HG03045 (cell line): ENCODE data around the gene MDGA2.
"Not testable (repeated sequence)": the region's sequence is repeated elsewhere in the genome, so short reads cannot be mapped to it uniquely, and the experiment has no call there.

Experiments
- ATAC-seq: cut with Tn5 transposase; IDR thresholded peaks from one replicate; pipeline ENCODE4 v1.9.1; 2021; ENCODE audit warnings: mild to moderate bottlenecking, moderate library complexity; ENCODE audit not compliant: unreplicated experiment

The MDGA2 gene

DNA sequence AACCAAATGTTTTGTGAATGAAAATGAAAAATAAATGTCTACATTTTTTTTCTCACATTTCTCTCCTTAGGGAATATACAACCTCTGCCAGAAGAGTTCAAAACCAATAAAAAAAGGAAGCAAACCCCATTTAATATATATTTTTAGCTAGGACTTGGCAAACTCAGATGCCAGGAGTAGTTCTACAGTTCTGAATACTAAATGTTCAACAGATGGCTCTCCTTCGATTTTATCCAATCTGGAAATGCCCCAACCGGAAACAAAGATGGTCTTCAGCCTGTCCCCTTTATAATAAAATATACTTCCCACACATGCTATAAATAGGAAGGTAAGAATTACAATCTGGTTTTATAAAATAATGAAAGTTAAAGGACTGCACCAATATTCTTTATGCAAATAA is 330.4 kb downstream of the MDGA2 start:
- ATAC-seq: no peak

DNA sequence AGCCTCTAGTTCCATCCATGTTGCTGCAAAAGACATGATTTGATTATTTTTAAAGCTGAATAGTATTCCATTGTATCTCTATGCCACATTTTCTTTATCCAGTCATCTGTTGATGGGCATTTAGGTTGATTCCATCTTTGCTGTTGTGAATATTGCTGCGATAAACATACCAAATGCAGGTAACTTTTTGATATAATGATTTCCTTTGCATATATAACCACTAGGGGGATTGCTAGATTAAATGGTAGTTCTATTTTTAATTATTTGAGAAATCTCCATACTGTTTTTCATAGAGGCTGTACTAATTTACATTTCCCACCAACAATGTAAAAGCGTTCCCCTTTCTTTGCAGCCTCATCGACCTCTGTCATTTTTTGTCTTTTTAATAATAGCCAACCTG is 342.5 kb downstream of the MDGA2 start:
- ATAC-seq: no peak

GRCh38 chr14:47332106-47332505 is 343.3 kb downstream of the MDGA2 start:
- ATAC-seq: no peak

GRCh38 chr14:47328376-47328775 is 347.0 kb downstream of the MDGA2 start:
- no peak for ATAC-seq

- ATAC-seq: no peak
Measured at GRCh38 chr14:47327336-47327735, 348.1 kb downstream of the MDGA2 start.

GRCh38 chr14:47322751-47323150 is 352.7 kb downstream of the MDGA2 start:
- ATAC-seq: no peak

DNA sequence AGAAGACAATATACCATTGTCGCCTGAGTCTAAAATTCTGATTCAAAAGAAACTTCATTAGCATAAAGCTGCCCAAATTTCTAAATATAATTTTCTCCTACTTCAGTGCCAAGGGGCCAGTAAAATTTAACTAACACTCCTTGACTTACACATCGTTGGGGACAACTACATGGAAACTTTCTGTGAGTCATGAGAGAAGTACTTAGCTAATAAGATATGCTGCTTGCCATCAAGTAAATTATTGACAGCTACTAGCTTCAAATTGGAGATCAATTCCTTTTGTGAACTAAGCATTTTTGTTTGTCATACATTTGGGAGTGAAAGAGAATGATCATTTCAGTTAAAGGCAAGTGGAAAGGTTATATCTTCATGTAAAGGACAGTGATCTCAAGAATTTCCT is 373.3 kb downstream of the MDGA2 start:
- ATAC-seq: no peak

DNA sequence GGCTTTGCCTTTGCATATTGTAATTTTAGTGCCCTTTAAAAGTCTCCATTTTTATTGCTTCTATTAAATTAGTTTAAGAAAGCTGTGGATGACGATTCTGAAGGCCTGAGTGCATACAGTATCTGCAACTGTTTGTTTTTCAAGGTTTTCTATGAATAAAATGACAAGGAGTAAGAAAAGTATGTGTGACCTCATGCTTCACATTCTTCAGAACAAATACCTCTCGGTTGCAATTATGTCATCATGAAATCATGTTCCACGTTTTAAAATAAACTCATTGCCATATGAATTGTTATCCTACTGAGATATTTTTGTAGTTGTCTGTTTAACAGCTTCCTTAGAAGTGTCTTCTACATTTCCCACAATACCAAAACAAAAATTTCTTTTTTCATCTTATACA is 374.6 kb downstream of the MDGA2 start:
- ATAC-seq: no peak

DNA sequence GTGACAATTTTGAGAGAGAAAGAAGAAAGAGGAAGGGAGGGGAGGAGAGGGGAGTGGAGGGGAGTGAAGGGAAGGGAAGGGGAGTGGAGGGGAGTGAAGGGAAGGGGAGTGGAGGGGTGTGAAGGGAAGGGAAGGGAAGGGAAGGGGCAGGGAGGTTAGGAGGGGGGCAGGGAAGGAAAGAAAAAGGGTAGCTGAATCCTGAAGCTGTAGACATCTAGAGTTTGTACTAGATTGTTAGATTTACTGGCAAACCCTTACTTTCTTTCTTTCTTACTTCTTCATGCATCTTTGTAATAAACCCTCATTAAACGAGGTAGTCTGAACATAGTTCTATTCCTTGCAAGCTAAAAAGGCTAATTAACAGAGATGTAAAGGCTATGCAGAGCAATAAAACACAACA is 378.0 kb downstream of the MDGA2 start:
- no peak for ATAC-seq

DNA sequence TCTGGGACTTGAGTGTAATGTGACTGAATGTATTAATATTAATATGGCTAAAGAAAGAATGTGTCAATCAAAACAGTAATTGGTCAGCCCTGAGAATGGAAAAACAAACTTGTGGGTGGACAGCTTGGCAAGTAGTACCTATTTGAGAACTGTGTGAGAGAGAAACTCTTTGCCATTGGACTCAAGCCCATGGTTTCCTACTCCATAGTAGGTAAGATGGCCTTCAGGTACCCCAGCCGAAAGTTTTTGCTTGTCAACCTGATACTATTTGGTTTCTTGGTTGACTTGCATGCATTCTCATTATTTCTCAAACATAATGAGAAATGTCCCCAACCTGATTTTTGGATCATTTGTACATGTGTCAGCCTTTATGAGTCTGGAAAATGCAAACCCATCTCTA is 391.1 kb downstream of the MDGA2 start:
- ATAC-seq: no peak

DNA sequence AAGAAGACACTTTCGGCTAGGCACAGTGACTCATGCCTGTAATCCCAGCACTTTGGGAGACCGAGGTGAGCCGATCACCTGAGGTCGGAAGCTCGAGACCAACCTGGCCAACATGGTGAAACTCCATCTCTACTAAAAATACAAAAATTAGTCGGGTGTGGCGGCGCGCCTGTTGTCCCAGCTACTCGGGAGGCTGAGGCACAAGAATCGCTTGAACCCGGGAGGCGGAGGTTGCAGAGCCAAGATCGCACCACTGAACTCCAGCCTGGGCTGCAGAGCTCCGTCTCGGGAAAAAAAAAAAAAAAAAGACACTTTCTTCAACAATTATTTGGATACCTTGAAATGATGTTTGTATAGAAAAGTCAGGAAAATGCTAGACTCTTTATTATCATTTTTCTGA is 393.6 kb downstream of the MDGA2 start:
- not testable (repeated sequence) for ATAC-seq

- peak; percentile 73 for ATAC-seq
Measured at GRCh38 chr14:47278233-47278842, 397.1 kb downstream of the MDGA2 start.

DNA sequence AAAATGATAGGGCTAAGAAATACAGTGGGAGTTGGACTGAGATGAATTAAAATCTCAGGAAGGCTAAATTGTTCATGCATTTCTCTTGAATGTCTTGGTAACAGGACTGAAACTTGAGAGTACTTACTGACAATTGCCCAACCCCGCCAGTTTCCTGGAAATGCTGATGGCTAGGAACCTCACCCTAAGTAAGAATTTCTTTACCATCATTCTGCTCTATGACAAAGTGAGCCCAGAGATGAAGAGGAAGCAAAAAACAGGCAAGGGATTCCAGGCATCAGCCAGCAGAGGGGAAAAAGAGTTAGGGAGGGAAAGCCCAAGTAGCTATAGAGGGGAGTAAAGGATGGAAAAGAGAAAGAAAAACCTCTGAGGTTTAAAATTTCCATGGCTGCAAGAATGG is 397.7 kb downstream of the MDGA2 start:
- ATAC-seq: no peak

GRCh38 chr14:47276931-47277330 is 398.5 kb downstream of the MDGA2 start:
- ATAC-seq: no peak

- ATAC-seq: no peak
Measured at GRCh38 chr14:47273939-47274338, 401.5 kb downstream of the MDGA2 start.

- ATAC-seq: no peak
Measured at GRCh38 chr14:47270715-47271114, 404.7 kb downstream of the MDGA2 start.

GRCh38 chr14:47269756-47270492 is 405.5 kb downstream of the MDGA2 start:
- ATAC-seq: no peak

DNA sequence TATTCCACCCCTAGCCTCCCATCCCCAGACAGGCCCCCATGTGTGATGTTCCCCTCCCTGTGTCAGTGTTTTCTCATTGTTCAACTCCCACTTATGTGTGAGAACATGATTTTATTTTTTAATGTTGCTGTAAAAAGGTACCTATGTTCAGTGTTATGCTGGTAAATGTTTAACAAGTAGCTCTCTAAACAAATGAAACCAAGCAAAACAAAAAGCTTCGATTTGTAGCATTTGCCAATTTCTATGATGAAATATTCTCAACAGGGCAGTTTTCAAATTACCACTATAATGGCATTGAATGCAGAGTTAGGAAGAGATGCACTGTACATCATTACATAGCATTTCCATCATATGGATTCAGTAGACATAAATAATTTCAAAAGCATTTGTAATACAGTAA is 410.6 kb downstream of the MDGA2 start:
- ATAC-seq: no peak

- ATAC-seq: no peak
Measured at GRCh38 chr14:47262801-47263200, 412.6 kb downstream of the MDGA2 start.

DNA sequence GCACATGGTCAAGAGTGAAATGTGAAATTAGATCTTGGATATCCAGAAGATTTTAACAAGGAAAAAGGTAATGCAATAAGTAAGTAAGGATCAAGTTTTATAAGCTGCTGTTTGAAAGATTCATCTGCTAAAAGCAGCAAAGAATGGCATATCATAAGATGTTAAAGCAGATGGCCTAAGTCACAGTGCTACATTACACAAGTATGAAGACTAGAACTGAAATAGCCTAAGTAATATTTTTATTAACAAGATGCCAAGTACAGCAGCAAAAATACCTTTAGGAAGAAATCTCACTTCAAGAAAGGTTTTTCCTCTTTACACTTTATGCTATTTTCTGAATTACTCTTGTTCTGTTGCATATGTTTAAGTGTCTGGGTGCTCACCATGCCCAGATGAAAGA is 414.1 kb downstream of the MDGA2 start:
- ATAC-seq: no peak

- no peak for ATAC-seq
Measured at GRCh38 chr14:47259796-47260195, 415.6 kb downstream of the MDGA2 start.

- ATAC-seq: no peak
Measured at GRCh38 chr14:47257013-47257412, 418.4 kb downstream of the MDGA2 start.

DNA sequence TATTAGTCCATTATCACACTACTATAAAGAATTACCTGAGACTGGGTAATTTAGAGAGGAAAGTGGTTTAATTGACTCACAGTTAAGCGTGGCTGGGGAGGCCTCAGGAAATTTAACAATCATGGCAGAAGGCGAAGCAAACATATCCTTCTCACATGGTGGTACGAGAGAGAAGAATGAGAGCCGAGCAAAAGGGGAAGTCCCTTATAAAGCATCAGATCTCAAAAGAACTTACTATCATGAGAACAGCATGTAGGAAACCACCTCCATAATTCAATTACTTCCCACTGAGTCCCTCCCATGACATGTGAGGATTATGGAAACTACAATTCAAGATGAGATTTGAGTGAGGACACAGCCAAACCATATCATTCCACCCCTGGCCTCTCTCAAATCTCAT is 422.6 kb downstream of the MDGA2 start:
- ATAC-seq: no peak
